Endothelial cell of umbilical vein (primary cell): ENCODE measurements around the gene BCO1.

Experiments used
- CTCF ChIP-seq, 2 donors: IDR thresholded peaks; 1 replicate in 1 of 2; 2 replicates in 1 of 2; pipeline ENCODE4 v1.5.1; 2011; ENCODE audit warnings: low read length in 2 of 2, mild to moderate bottlenecking in 2 of 2, moderate library complexity in 2 of 2, control low read depth in 1 of 2, inconsistent platforms in 1 of 2, low read depth in 1 of 2; ENCODE audit not compliant: insufficient read depth in 1 of 2; ENCODE audit errors: extremely low read depth in 1 of 2
- FOS ChIP-seq: IDR thresholded peaks from 2 replicates; pipeline ENCODE4 v1.6.1; 2011; ENCODE audit warnings: mild to moderate bottlenecking, low read length, moderate library complexity, borderline replicate concordance; ENCODE audit not compliant: insufficient read depth
- JUN ChIP-seq: IDR thresholded peaks from 2 replicates; pipeline ENCODE4 v1.6.1; 2011; ENCODE audit warnings: borderline replicate concordance, low read depth; ENCODE audit not compliant: insufficient read length, insufficient read depth
- MAX ChIP-seq: IDR thresholded peaks from 2 replicates; pipeline ENCODE4 v1.6.1; 2011; ENCODE audit not compliant: insufficient read depth, insufficient read length
- MYC ChIP-seq: IDR thresholded peaks from one replicate; pipeline ENCODE4 v1.6.1; 2011; ENCODE audit warnings: mild to moderate bottlenecking, low read depth, low read length
- POLR2A ChIP-seq: IDR thresholded peaks from 2 replicates; pipeline ENCODE4 v1.6.1; 2012; ENCODE audit warnings: low read depth, mild to moderate bottlenecking, control low read depth, low read length
- POLR2AphosphoS5 ChIP-seq: IDR thresholded peaks from 2 replicates; pipeline ENCODE4 v1.6.1; 2012; ENCODE audit warnings: low read depth, mild to moderate bottlenecking, control low read depth, low read length, moderate library complexity; ENCODE audit not compliant: insufficient read depth

- no peak for TF ChIP-seq MAX
- no peak for TF ChIP-seq CTCF (IDR thresholded peaks at IDR 0.05; ENCODE audit: extremely low read depth in 1 of 2, insufficient read depth in 1 of 2, low read depth in 1 of 2, low read length in 2 of 2)
- TF ChIP-seq FOS, result no peak
- TF ChIP-seq POLR2AphosphoS5, result no peak
- no peak for TF ChIP-seq MYC
- no peak for TF ChIP-seq JUN
- no peak for TF ChIP-seq POLR2A
These were observed 88.5 kb downstream of the BCO1 start for GRCh38 chr16:81327011-81327410.
